H9 (cell line): Measurements from ENCODE around the gene SCTR. TPM values are rescaled to one million over a fixed set of nuclear protein-coding genes. Genes with fewer than 3 reads are reported as not detected.

ENCODE experiments used
- DNase-seq: peaks from one replicate; pipeline ENCODE4 v3.0.0-alpha.2; 2017
- H2AFZ ChIP-seq: one replicate; pipeline ENCODE4 v1.6.1; 2013; ENCODE audit warnings: mild to moderate bottlenecking, low read length, control low read depth, moderate library complexity
- H2AK5ac ChIP-seq: 2 replicates; pipeline ENCODE4 v1.6.1; 2013; ENCODE audit warnings: low read length, control low read depth, mixed read lengths; ENCODE audit not compliant: insufficient read length
- H2BK120ac ChIP-seq: one replicate; pipeline ENCODE4 v1.6.1; 2013; ENCODE audit warnings: low read depth, mild to moderate bottlenecking, low read length, control low read depth, inconsistent platforms; ENCODE audit not compliant: poor library complexity, severe bottlenecking
- H2BK12ac ChIP-seq: 2 replicates; pipeline ENCODE4 v1.6.1; 2013; ENCODE audit warnings: low read length, control low read depth, mixed read lengths, low read depth; ENCODE audit not compliant: insufficient read length
- H2BK15ac ChIP-seq: 2 replicates; pipeline ENCODE4 v1.6.1; 2013; ENCODE audit warnings: low read depth, low read length, control low read depth
- H2BK20ac ChIP-seq: one replicate; pipeline ENCODE4 v1.6.1; 2013; ENCODE audit warnings: low read depth, mild to moderate bottlenecking, low read length, control low read depth, inconsistent platforms; ENCODE audit not compliant: poor library complexity, severe bottlenecking
- H2BK5ac ChIP-seq: 2 replicates; pipeline ENCODE4 v1.6.1; 2013; ENCODE audit warnings: low read length, control low read depth, mixed read lengths; ENCODE audit not compliant: insufficient read length
- H3K14ac ChIP-seq: 2 replicates; pipeline ENCODE4 v1.6.1; 2013; ENCODE audit warnings: low read length, control low read depth; ENCODE audit not compliant: insufficient read depth
- H3K18ac ChIP-seq: 2 replicates; pipeline ENCODE4 v1.6.1; 2013; ENCODE audit warnings: low read depth, mild to moderate bottlenecking, mixed read lengths, low read length, control low read depth; ENCODE audit not compliant: insufficient read length
- H3K23ac ChIP-seq: 2 replicates; pipeline ENCODE4 v1.6.1; 2013; ENCODE audit warnings: low read length, control low read depth, mixed read lengths, low read depth; ENCODE audit not compliant: insufficient read length
- H3K23me2 ChIP-seq: 2 replicates; pipeline ENCODE4 v1.6.1; 2013; ENCODE audit warnings: low read depth, mild to moderate bottlenecking, mixed read lengths, low read length, control low read depth; ENCODE audit not compliant: insufficient read length, poor library complexity, severe bottlenecking
- H3K27ac ChIP-seq: 2 replicates; pipeline ENCODE4 v1.5.1; 2013; ENCODE audit warnings: low read length, control low read depth, mixed read lengths, low read depth; ENCODE audit not compliant: insufficient read length
- H3K27me3 ChIP-seq: 2 replicates; pipeline ENCODE4 v1.6.1; 2013; ENCODE audit warnings: low read length, control low read depth, inconsistent platforms; ENCODE audit not compliant: insufficient read depth
- H3K4ac ChIP-seq: 2 replicates; pipeline ENCODE4 v1.6.1; 2013; ENCODE audit warnings: low read depth, mild to moderate bottlenecking, control low read depth, inconsistent platforms, low read length, moderate library complexity
- H3K4me1 ChIP-seq: 2 replicates; pipeline ENCODE4 v1.6.1; 2013; ENCODE audit warnings: low read length, control low read depth, inconsistent platforms; ENCODE audit not compliant: insufficient read depth
- H3K4me2 ChIP-seq: 2 replicates; pipeline ENCODE4 v1.6.1; 2013; ENCODE audit warnings: low read length, control low read depth, mixed read lengths; ENCODE audit not compliant: insufficient read length, insufficient read depth
- H3K56ac ChIP-seq: 2 replicates; pipeline ENCODE4 v1.6.1; 2013; ENCODE audit warnings: low read depth, mild to moderate bottlenecking, mixed read lengths, low read length, control low read depth; ENCODE audit not compliant: insufficient read length
- H3K79me1 ChIP-seq: 2 replicates; pipeline ENCODE4 v1.6.1; 2013; ENCODE audit warnings: low read depth, mild to moderate bottlenecking, moderate library complexity, low read length, control low read depth, inconsistent platforms; ENCODE audit not compliant: insufficient read depth, poor library complexity, severe bottlenecking
- H3K79me2 ChIP-seq: 2 replicates; pipeline ENCODE4 v1.6.1; 2013; ENCODE audit warnings: low read length, control low read depth, inconsistent platforms; ENCODE audit not compliant: insufficient read depth
- H3K9ac ChIP-seq: 2 replicates; pipeline ENCODE4 v1.6.1; 2013; ENCODE audit warnings: low read length, control low read depth, mixed read lengths; ENCODE audit not compliant: insufficient read length; ENCODE audit errors: extremely low read depth
- H3K9me3 ChIP-seq: one replicate; pipeline ENCODE4 v1.6.1; 2013; ENCODE audit warnings: low read depth, low read length, inconsistent platforms; ENCODE audit not compliant: control insufficient read depth
- H3T11ph ChIP-seq: one replicate; pipeline ENCODE4 v1.6.1; 2013; ENCODE audit warnings: mild to moderate bottlenecking, low read length, control low read depth, inconsistent platforms
- H4K20me1 ChIP-seq: one replicate; pipeline ENCODE4 v1.6.1; 2013; ENCODE audit not compliant: control insufficient read depth, insufficient read length, insufficient read depth
- H4K5ac ChIP-seq: 2 replicates; pipeline ENCODE4 v1.6.1; 2013; ENCODE audit warnings: low read depth, mild to moderate bottlenecking, mixed read lengths, low read length, control low read depth; ENCODE audit not compliant: insufficient read length
- H4K8ac ChIP-seq: replicated peaks from 2 replicates; pipeline ENCODE4 v1.6.1; 2013; ENCODE audit warnings: low read length, control low read depth, mixed read lengths, low read depth; ENCODE audit not compliant: insufficient read length
- H4K91ac ChIP-seq: 2 replicates; pipeline ENCODE4 v1.6.1; 2013; ENCODE audit warnings: low read depth, mild to moderate bottlenecking, moderate library complexity, mixed read lengths, low read length, control low read depth; ENCODE audit not compliant: insufficient read length
- H3K27ac Mint-ChIP-seq, 3 experiments: 2 replicates in 2 of 3; 3 replicates in 1 of 3; pipeline ENCODE4 v1.8.0; 2020 to 2021; ENCODE audit warnings: mixed read lengths in 3 of 3, mild to moderate bottlenecking in 1 of 3, moderate library complexity in 1 of 3
- H3K27me3 Mint-ChIP-seq: 2 replicates; pipeline ENCODE4 v1.8.0; 2021; ENCODE audit warnings: low read depth, mild to moderate bottlenecking, moderate library complexity, mixed read lengths
- H3K36me3 Mint-ChIP-seq, 3 experiments: 2 replicates in 2 of 3; 3 replicates in 1 of 3; pipeline ENCODE4 v1.8.0; 2020 to 2021; ENCODE audit warnings: low read depth in 3 of 3, mixed read lengths in 3 of 3; ENCODE audit not compliant: insufficient read depth in 1 of 3
- H3K4me1 Mint-ChIP-seq, 2 experiments: 2 replicates each; pipeline ENCODE4 v1.8.0; 2020; ENCODE audit warnings: mixed read lengths in 2 of 2
- H3K4me3 Mint-ChIP-seq, 2 experiments: 2 replicates in 1 of 2; 3 replicates in 1 of 2; pipeline ENCODE4 v1.8.0; 2020 to 2021; ENCODE audit warnings: mild to moderate bottlenecking in 2 of 2, mixed read lengths in 2 of 2, moderate library complexity in 1 of 2
- H3K9me3 Mint-ChIP-seq, 2 experiments: 2 replicates in 1 of 2; 3 replicates in 1 of 2; pipeline ENCODE4 v1.8.0; 2020; ENCODE audit warnings: mild to moderate bottlenecking in 2 of 2, mixed read lengths in 2 of 2, moderate library complexity in 1 of 2
- WGBS: extraction: QIAGEN DNeasy Blood & Tissue Kit; methylation state at CpG from one replicate; pipeline ENCODE4 v1.1.7; 2013; ENCODE audit warnings: missing lambda C conversion rate, low lambda C conversion rate, mixed read lengths; ENCODE audit not compliant: insufficient read length; ENCODE audit errors: extremely low coverage; 5-methylcytosine and 5-hydroxymethylcytosine counted together
- total RNA-seq: library from RNA; stranded (reverse); gene quantifications from 2 replicates; pipeline ENCODE4 v1.2.1, GENCODE V29; 2021
- TF ChIP-seq, protein P1 (sequence below): fragments of 200-600 bp; sonication (generic); conservative IDR thresholded peaks from 3 replicates; pipeline ENCODE4 v1.8.0; 2021; ENCODE audit warnings: antibody characterized with exemption, mild to moderate bottlenecking

The SCTR gene
- total RNA-seq, 1 experiment from 2014 or later = not detected

- no peak overlapping the region for H4K8ac ChIP-seq
- no peak overlapping the region for H3K18ac ChIP-seq
- Mint-ChIP-seq H3K27ac (no peak overlapping the region), H3K9me3 (no peaks in the 10 kb centered on the region), H3K27me3 (peaks cover 25% of the 10 kb centered on the region), H3K4me1 (peaks cover 46 to 47% of the 10 kb centered on the region in 2 experiments), H3K4me3 (no peak overlapping the region; a peak in 1 of 5 replicates), H3K36me3 (peaks cover 2 to 8% (median 7%) of the 10 kb centered on the region in 3 experiments; a peak in 4 of 7 replicates)
- H4K20me1 ChIP-seq = no peaks in the 10 kb centered on the region
- no peak overlapping the region for H3K56ac ChIP-seq
- no peak overlapping the region for H2AFZ ChIP-seq
- no peak overlapping the region for H2AK5ac ChIP-seq
- H3K23me2 ChIP-seq = peaks cover 6% of the 10 kb centered on the region
- no peak overlapping the region for H3K4me2 ChIP-seq
- no peak overlapping the region for H3K9ac ChIP-seq
- no peaks in the 10 kb centered on the region for H3K27me3 ChIP-seq
- no CpG with 5 or more reads among the region's 6 CpGs for WGBS
- no peak overlapping the region for H2BK15ac ChIP-seq
- no peak overlapping the region for H2BK20ac ChIP-seq
- no peak overlapping the region for H3K23ac ChIP-seq
- H3K14ac ChIP-seq = no peak overlapping the region
- no peaks in the 10 kb centered on the region for H3K79me2 ChIP-seq
- no peak overlapping the region for H3K4ac ChIP-seq
- no peak overlapping the region for H2BK12ac ChIP-seq
- no peak overlapping the region for H3T11ph ChIP-seq
- DNase-seq = peak; percentile 53
- H4K91ac ChIP-seq = no peak overlapping the region
- H2BK120ac ChIP-seq = no peak overlapping the region
- peaks cover 3% of the 10 kb centered on the region; the same call in 1 of the 2 replicates for H3K4me1 ChIP-seq
- no peaks in the 10 kb centered on the region for H3K9me3 ChIP-seq
- no peak overlapping the region for H3K27ac ChIP-seq
- no peaks in the 10 kb centered on the region for H3K79me1 ChIP-seq
- no peak overlapping the region for H2BK5ac ChIP-seq
- TF ChIP-seq, protein P1, sequence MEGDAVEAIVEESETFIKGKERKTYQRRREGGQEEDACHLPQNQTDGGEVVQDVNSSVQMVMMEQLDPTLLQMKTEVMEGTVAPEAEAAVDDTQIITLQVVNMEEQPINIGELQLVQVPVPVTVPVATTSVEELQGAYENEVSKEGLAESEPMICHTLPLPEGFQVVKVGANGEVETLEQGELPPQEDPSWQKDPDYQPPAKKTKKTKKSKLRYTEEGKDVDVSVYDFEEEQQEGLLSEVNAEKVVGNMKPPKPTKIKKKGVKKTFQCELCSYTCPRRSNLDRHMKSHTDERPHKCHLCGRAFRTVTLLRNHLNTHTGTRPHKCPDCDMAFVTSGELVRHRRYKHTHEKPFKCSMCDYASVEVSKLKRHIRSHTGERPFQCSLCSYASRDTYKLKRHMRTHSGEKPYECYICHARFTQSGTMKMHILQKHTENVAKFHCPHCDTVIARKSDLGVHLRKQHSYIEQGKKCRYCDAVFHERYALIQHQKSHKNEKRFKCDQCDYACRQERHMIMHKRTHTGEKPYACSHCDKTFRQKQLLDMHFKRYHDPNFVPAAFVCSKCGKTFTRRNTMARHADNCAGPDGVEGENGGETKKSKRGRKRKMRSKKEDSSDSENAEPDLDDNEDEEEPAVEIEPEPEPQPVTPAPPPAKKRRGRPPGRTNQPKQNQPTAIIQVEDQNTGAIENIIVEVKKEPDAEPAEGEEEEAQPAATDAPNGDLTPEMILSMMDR = no peak
- no peak overlapping the region for H4K5ac ChIP-seq
These were observed 89.6 kb downstream of the SCTR start for GRCh38 chr2:119434664-119435063.
